ENCODE measurements around the gene DOCK1. TPM values are rescaled to one million over a fixed set of nuclear protein-coding genes. Genes with fewer than 3 reads are reported as not detected.

The DOCK1 gene
- total RNA-seq, 2 donors from 2014 or later, result 72.4 to 89.3 TPM

- TF ChIP-seq, protein P1, sequence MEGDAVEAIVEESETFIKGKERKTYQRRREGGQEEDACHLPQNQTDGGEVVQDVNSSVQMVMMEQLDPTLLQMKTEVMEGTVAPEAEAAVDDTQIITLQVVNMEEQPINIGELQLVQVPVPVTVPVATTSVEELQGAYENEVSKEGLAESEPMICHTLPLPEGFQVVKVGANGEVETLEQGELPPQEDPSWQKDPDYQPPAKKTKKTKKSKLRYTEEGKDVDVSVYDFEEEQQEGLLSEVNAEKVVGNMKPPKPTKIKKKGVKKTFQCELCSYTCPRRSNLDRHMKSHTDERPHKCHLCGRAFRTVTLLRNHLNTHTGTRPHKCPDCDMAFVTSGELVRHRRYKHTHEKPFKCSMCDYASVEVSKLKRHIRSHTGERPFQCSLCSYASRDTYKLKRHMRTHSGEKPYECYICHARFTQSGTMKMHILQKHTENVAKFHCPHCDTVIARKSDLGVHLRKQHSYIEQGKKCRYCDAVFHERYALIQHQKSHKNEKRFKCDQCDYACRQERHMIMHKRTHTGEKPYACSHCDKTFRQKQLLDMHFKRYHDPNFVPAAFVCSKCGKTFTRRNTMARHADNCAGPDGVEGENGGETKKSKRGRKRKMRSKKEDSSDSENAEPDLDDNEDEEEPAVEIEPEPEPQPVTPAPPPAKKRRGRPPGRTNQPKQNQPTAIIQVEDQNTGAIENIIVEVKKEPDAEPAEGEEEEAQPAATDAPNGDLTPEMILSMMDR (conservative IDR thresholded peaks at IDR 0.05), result no peak
- H3K9me3 ChIP-seq (ENCODE audit: control insufficient read depth, low read length), result no peaks in the 10 kb centered on the region
- H3K9me3 Mint-ChIP-seq, result no peaks in the 10 kb centered on the region
- no peaks in the 10 kb centered on the region for H3K4me1 Mint-ChIP-seq
- no peak overlapping the region for H3K4me3 Mint-ChIP-seq
- H3K4me1 ChIP-seq (ENCODE audit: control insufficient read depth, insufficient read depth, low read length), result no peaks in the 10 kb centered on the region
- H3K27me3 ChIP-seq (ENCODE audit: control insufficient read depth, insufficient read depth, low read length, poor library complexity, severe bottlenecking), result no peaks in the 10 kb centered on the region
- no peaks in the 10 kb centered on the region for H3K27me3 Mint-ChIP-seq (ENCODE audit: insufficient read depth)
- WGBS, 2 experiments (ENCODE audit: insufficient coverage in 1 of 2, insufficient read length in 1 of 2), result 93% methylated on average over 9 to 13 of the region's 13 CpGs
- no peak overlapping the region for H3K9ac ChIP-seq (ENCODE audit: extremely low read depth, low read length, poor library complexity, severe bottlenecking)
- no peak overlapping the region for H3K27ac ChIP-seq (ENCODE audit: low read depth, low read length)
- no peaks in the 10 kb centered on the region for H3K36me3 Mint-ChIP-seq (ENCODE audit: low read depth)
- no peaks in the 10 kb centered on the region for H3K36me3 ChIP-seq (ENCODE audit: control insufficient read depth, insufficient read depth, low read length)
- H3K27ac Mint-ChIP-seq, result no peak overlapping the region
- no peak for DNase-seq
- H3K4me3 ChIP-seq (ENCODE audit: low read length), result no peak overlapping the region
Observed at GRCh38 chr10:127159648-127160245, 254.5 kb downstream of the DOCK1 start.

- Histone ChIP-seq H3K4me3 (ENCODE audit: low read length) (no peak overlapping the region), H3K36me3 (ENCODE audit: control insufficient read depth, insufficient read depth, low read length) (no peaks in the 10 kb centered on the region), H3K27ac (ENCODE audit: low read depth, low read length) (no peak overlapping the region), H3K4me1 (ENCODE audit: control insufficient read depth, insufficient read depth, low read length) (no peaks in the 10 kb centered on the region), H3K9ac (ENCODE audit: extremely low read depth, low read length, poor library complexity, severe bottlenecking) (no peak overlapping the region), H3K9me3 (ENCODE audit: control insufficient read depth, low read length) (no peaks in the 10 kb centered on the region), H3K27me3 (ENCODE audit: control insufficient read depth, insufficient read depth, low read length, poor library complexity, severe bottlenecking) (no peaks in the 10 kb centered on the region)
- Mint-ChIP-seq H3K9me3 (no peaks in the 10 kb centered on the region), H3K27me3 (ENCODE audit: insufficient read depth) (no peaks in the 10 kb centered on the region), H3K27ac (no peak overlapping the region), H3K4me1 (no peaks in the 10 kb centered on the region), H3K4me3 (no peak overlapping the region), H3K36me3 (ENCODE audit: low read depth) (no peaks in the 10 kb centered on the region)
- TF ChIP-seq, protein P1 (conservative IDR thresholded peaks at IDR 0.05), result no peak
- no peak for DNase-seq
- 92% methylated on average over 5 of the region's 5 CpGs for WGBS, 2 experiments (ENCODE audit: insufficient coverage in 1 of 2, insufficient read length in 1 of 2)
Observed at GRCh38 chr10:127161482-127161881, 256.3 kb downstream of the DOCK1 start.

GRCh38 chr10:127162841-127163240 lies 257.6 kb downstream of the DOCK1 start:
- Mint-ChIP-seq H3K4me3 (no peak overlapping the region), H3K9me3 (no peaks in the 10 kb centered on the region)
- TF ChIP-seq, protein P1 (conservative IDR thresholded peaks at IDR 0.05), result no peak

More at GRCh38 chr10:127162841-127163240, 257.6 kb downstream of the DOCK1 start:
- DNase-seq, result no peak
- no peaks in the 10 kb centered on the region for H3K36me3 Mint-ChIP-seq (ENCODE audit: low read depth)
- no peaks in the 10 kb centered on the region for H3K9me3 ChIP-seq (ENCODE audit: control insufficient read depth, low read length)
- H3K27ac ChIP-seq (ENCODE audit: low read depth, low read length), result no peak overlapping the region
- H3K4me1 Mint-ChIP-seq, result no peaks in the 10 kb centered on the region
- H3K4me3 ChIP-seq (ENCODE audit: low read length), result no peak overlapping the region
- no peak overlapping the region for H3K9ac ChIP-seq (ENCODE audit: extremely low read depth, low read length, poor library complexity, severe bottlenecking)
- H3K36me3 ChIP-seq (ENCODE audit: control insufficient read depth, insufficient read depth, low read length), result no peaks in the 10 kb centered on the region
- no peaks in the 10 kb centered on the region for H3K4me1 ChIP-seq (ENCODE audit: control insufficient read depth, insufficient read depth, low read length)
- no peaks in the 10 kb centered on the region for H3K27me3 ChIP-seq (ENCODE audit: control insufficient read depth, insufficient read depth, low read length, poor library complexity, severe bottlenecking)
- H3K27ac Mint-ChIP-seq, result no peak overlapping the region
- H3K27me3 Mint-ChIP-seq (ENCODE audit: insufficient read depth), result no peaks in the 10 kb centered on the region
- WGBS, 2 experiments (ENCODE audit: insufficient coverage in 1 of 2, insufficient read length in 1 of 2), result 94 to 95% methylated on average over 4 to 6 of the region's 6 CpGs

Measured in endodermal cell (in vitro differentiated cells).